Stimulated activated naive CD8-positive, alpha-beta T cell treated with anti-CD3 and anti-CD28 coated beads, Interleukin-15, Interleukin-2, amounts not matched to agents 100 ng/mL and 50 ng/mL, for 24 hours (primary cell): ENCODE results near the gene RHOJ.
"Not testable (repeated sequence)": the region's sequence is repeated elsewhere in the genome, so short reads cannot be mapped to it uniquely, and the experiment has no call there.

Source experiments
- H3K27ac Mint-ChIP-seq: one replicate; pipeline ENCODE4 v1.8.0; 2021; ENCODE audit warnings: mild to moderate bottlenecking, mixed read lengths
- H3K27me3 Mint-ChIP-seq: one replicate; pipeline ENCODE4 v1.8.0; 2021; ENCODE audit warnings: mixed read lengths
- H3K36me3 Mint-ChIP-seq: one replicate; pipeline ENCODE4 v1.8.0; 2021; ENCODE audit warnings: low read depth, mixed read lengths
- H3K4me1 Mint-ChIP-seq: one replicate; pipeline ENCODE4 v1.8.0; 2021; ENCODE audit warnings: low read depth, mixed read lengths
- H3K4me3 Mint-ChIP-seq: one replicate; pipeline ENCODE4 v1.8.0; 2021; ENCODE audit warnings: mild to moderate bottlenecking, mixed read lengths
- H3K9me3 Mint-ChIP-seq: one replicate; pipeline ENCODE4 v1.8.0; 2021; ENCODE audit warnings: mixed read lengths

RHOJ gene

DNA sequence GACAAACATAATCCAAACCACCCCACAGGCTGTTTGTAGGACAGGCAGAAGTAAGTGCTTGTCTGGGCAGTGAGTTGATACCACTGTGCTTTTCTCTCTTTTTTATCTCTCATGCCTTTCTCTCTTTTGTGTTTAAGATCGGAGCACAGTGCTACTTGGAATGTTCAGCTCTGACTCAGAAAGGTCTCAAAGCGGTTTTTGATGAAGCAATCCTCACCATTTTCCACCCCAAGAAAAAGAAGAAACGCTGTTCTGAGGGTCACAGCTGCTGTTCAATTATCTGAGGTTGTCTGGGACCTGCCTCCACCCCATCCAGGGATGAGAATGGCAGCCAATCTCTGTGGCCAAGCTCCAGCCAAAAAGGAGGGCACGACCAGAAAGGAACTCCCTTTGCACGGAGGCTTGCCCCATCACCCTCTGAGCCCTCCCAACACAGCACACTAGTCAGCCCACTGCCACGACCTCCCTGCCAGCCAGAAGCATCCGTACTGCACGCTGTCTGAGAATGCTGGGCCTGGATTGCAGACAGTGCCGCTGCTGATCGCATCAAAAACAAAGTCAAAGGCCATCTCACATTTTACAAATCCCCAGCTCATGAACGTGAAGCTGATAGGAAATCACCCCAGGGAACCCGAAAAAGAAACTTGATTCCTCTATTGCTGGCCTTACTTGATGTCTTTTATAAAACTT is 86.6 kb downstream of the RHOJ start:
- H3K27ac Mint-ChIP-seq: no peak overlapping the region

DNA sequence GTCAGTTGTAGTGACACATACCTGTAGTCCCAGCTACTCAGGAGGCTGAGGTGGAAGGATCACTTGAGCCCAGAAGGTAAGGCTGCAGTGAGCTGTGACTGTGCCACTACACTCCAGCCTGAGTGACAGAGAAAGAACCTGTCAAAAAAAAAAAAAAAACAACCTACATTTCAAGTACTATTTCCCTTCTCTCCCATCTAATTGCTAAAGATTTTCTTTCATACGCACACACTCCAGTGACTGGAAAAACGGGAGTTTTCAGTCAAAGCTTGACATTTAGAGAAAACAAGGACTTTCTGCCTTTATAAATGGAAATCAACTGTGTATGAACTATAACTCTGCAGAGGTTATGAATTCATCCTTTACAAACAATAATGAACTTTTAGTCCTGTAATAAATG is 88.6 kb downstream of the RHOJ start:
- Mint-ChIP-seq H3K4me3 (no peak overlapping the region), H3K9me3 (no peaks in the 10 kb centered on the region), H3K36me3 (no peaks in the 10 kb centered on the region), H3K27me3 (peaks cover 37% of the 10 kb centered on the region), H3K27ac (no peak overlapping the region), H3K4me1 (peaks cover 12% of the 10 kb centered on the region)

More for the DNA sequence above, 86.6 kb downstream of the RHOJ start:
- Mint-ChIP-seq H3K4me3 (no peak overlapping the region), H3K4me1 (peaks cover 8% of the 10 kb centered on the region), H3K36me3 (no peaks in the 10 kb centered on the region), H3K27me3 (peaks cover 33% of the 10 kb centered on the region), H3K9me3 (no peaks in the 10 kb centered on the region)

DNA sequence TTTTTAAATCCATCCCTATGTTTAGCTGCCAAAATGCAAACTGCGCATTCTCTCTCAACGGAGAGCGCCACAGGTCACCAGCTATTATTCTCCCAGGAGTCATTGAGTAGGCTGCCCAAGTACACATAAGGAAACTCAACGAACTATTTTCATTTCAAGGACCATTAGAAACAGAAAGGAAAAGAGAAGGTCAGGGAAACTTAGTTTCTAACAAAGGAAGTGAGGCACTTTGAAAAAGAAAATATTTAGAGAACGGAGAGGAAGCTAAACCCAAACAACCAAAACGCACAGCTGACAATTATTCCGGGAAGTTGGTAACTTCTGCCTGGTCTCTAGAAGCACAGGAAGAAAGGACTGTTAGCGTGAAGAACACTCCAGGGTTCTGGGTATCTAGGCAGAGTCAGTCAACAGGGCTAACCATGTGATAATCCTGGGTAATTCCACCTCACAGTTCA is 91.0 kb downstream of the RHOJ start:
- no peaks in the 10 kb centered on the region for H3K9me3 Mint-ChIP-seq
- H3K36me3 Mint-ChIP-seq: no peaks in the 10 kb centered on the region
- H3K27me3 Mint-ChIP-seq: peaks cover 33% of the 10 kb centered on the region
- no peak overlapping the region for H3K4me3 Mint-ChIP-seq
- H3K4me1 Mint-ChIP-seq: peaks cover 12% of the 10 kb centered on the region
- no peak overlapping the region for H3K27ac Mint-ChIP-seq

DNA sequence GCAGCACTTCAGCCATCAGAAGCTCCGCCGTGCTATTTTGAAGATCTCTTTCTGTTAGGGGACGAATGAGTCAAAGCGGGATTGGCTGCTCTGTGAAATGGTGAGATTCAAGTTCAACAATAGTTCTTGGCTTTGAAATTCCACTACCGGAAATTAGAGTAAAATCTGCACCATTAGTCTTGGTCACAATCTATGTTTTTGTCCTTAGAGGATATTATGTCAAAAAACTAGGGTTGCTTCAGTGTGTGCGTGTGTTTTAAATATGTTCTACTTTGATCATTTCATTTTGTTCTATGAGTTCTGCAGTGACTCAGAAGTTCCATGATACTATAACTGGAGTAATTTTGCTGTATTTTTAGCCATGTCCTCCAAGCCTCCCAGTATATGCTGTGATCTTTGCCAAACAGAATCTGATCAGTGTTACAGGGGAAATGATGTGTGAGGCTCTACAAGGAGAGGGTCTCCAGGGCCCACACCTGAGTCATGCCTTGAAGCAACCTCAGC is 91.9 kb downstream of the RHOJ start:
- H3K4me1 Mint-ChIP-seq: peaks cover 12% of the 10 kb centered on the region
- peaks cover 31% of the 10 kb centered on the region for H3K27me3 Mint-ChIP-seq
- no peak overlapping the region for H3K4me3 Mint-ChIP-seq
- no peaks in the 10 kb centered on the region for H3K36me3 Mint-ChIP-seq
- H3K27ac Mint-ChIP-seq: peak overlapping the region; percentile 32
- no peaks in the 10 kb centered on the region for H3K9me3 Mint-ChIP-seq

DNA sequence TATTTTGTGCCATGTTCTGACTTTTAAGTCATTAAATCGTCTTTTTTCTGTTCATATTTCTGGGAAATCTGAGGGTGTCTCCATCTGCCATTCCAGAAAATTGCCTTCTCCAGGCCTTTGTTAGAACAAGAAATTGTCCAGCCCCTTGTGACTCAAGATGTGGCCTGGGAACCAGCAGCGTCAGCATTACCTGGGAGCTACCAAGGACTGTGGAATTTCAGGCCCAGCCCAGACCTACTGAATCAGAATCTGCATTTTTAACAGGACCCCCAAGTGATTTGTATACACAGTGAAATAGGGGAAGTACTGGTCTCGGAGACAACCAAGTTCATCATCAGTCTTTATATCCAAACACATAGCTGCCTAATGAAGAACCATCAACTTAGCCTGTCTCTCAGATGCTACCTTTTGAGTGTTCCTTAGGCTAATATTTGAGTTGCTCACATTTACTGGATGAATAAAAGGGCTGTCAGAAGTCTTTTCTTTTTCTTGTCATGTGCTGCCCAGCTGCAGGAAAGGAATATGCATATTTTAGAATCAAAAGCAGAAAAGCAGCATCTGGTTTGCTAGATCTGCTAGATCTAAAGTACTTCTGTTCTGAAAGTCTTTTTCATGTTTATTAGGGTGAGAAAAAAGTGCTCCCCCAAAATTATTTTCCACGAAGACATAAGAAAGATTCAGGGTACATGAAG is 93.3 kb downstream of the RHOJ start:
- Mint-ChIP-seq H3K4me3 (no peak overlapping the region), H3K36me3 (no peaks in the 10 kb centered on the region), H3K9me3 (no peaks in the 10 kb centered on the region), H3K4me1 (peaks cover 12% of the 10 kb centered on the region), H3K27me3 (peaks cover 25% of the 10 kb centered on the region), H3K27ac (no peak overlapping the region)

DNA sequence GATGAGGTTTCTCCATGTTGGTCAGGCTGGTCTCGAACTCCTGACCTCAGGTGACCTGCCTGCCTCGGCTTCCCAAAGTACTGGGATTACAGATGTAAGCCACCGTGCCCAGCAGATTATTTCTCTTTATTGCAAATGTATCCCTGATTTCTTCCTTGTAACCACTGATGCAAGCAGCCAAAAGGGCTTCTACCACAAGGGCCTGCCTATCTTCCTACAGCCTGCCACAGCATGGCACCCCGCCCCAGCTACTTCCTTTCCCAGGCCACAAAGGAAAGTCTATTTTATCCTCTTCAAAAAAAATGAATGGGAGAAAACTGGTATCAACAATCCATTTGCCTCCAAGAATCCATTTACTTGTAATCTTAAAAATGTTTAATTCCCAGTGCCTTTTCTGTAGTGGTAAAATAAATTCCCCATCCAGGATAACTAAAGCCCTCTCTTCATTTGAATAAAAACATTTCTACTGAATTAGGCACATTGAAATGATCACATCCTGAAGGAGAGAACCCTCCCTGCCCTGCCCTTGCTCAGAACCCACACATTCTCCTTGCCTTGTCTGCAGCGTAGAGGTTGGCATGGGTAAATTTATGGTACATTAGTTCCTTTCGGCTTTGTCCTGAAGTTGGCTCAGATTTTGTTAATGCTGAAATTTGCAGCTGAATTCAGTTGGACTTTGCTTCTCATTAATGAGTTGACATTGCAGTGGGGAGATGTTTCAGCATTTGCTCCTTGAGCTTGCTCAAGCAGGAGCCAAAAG is 95.3 kb downstream of the RHOJ start:
- Mint-ChIP-seq H3K4me3 (no peak overlapping the region), H3K36me3 (no peaks in the 10 kb centered on the region), H3K27me3 (peaks cover 19% of the 10 kb centered on the region), H3K9me3 (no peaks in the 10 kb centered on the region), H3K4me1 (peaks cover 12% of the 10 kb centered on the region), H3K27ac (no peak overlapping the region)

DNA sequence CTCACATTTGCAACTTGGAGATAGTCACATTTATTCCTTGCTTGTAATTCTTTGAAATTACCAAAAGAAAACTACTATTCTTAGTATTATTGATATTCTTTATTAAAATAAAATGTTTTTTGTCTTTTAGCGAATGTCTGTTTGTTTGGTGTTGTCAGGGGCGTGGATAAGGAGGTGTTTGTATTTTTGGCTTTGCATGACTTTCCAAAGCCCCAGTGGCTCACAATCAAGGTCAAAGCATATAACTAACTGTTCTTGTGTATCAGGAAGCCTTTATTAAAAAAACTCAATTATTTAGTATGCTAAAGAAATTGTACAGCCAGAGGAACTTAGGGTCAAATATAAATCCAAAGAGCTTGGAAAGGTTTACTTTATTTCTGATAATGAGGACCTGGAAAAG is 96.6 kb downstream of the RHOJ start:
- Mint-ChIP-seq H3K36me3 (no peaks in the 10 kb centered on the region), H3K27ac (no peak overlapping the region), H3K27me3 (peaks cover 18% of the 10 kb centered on the region), H3K4me3 (no peak overlapping the region), H3K4me1 (peaks cover 4% of the 10 kb centered on the region), H3K9me3 (no peaks in the 10 kb centered on the region)

DNA sequence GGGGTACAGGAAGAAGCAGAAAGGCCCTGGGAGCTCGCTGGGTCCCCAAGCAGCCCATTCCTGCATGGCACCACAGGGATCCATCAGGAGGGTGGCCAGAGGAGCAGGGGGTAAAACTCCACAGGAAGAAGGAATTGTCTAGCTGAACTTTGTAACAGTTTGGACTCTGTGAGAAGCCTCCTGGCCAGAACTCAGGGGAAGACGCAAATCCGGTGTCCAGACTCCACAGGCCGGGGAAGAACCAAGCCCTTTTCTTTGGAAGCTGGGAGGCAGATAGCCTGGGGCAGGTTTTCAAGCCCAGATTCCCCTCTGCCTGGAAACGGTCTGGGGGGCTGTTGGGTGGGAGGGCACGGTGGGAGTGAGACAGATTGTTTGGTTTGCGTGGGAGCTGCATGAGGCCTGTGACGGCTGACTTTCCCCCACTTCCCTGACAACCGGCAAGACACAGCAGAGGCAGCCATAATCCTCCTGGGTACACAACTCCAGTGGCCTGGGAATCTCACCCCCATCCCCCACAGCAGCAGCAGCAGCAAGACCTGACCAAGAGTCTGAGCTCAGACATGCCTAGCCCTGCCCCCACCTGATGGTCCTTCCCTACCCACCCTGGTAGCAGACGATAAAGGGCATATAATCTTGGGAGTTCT is 97.8 kb downstream of the RHOJ start:
- H3K9me3 Mint-ChIP-seq: no peaks in the 10 kb centered on the region
- no peak overlapping the region for H3K27ac Mint-ChIP-seq
- H3K36me3 Mint-ChIP-seq: no peaks in the 10 kb centered on the region
- peaks cover 17% of the 10 kb centered on the region for H3K27me3 Mint-ChIP-seq
- no peaks in the 10 kb centered on the region for H3K4me1 Mint-ChIP-seq
- H3K4me3 Mint-ChIP-seq: no peak overlapping the region

DNA sequence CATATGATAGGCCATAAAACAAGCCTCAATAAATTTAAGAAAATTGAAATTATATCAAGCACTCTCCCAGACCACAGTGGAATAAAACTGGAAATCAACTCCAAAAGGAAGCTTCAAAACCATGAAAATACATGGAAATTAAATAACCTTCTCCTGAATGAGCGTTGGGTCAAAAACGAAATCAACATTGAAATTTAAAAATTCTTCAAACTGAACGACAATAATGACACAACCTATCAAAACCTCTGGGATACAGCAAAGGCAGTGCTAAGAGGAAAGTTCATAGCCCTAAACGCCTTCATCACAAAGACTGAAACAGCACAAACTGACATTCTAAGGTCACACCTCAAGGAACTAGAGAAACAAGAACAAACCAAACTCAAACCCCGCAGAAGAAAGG is 100.2 kb downstream of the RHOJ start:
- not testable (repeated sequence) for H3K4me1 Mint-ChIP-seq, H3K9me3 Mint-ChIP-seq, H3K4me3 Mint-ChIP-seq, H3K36me3 Mint-ChIP-seq, H3K27ac Mint-ChIP-seq
- H3K27me3 Mint-ChIP-seq: peaks cover 24% of the 10 kb centered on the region

DNA sequence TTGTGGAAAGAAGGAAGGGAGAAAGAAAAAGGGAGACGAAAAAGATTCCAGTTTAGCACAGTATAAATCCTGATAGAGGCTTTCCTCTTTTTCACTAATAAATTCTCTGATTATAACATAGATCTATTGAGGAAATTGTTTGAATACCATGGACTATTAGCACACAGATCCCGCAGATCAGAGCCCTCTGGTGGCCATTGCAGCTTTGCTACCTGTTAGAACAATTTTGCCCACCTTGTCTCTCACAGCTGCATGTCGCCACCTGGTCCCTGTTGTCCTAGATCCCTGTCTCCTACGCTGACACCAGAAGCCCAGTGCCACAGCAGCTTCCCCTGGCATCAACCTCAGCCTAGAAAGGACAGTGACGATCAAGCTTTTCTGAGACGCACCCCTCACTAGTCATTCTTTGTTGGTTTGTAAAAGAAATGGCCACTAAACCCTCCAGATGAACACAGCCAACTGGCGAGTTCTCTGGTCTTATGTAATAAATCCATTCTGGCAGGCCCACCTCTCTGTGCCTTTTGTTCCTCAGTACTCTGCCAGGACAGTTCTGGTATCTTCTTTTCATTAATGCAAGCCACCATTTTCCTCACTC is 104.6 kb downstream of the RHOJ start:
- no peaks in the 10 kb centered on the region for H3K4me1 Mint-ChIP-seq
- H3K27me3 Mint-ChIP-seq: peaks cover 23% of the 10 kb centered on the region
- H3K9me3 Mint-ChIP-seq: no peaks in the 10 kb centered on the region
- H3K36me3 Mint-ChIP-seq: no peaks in the 10 kb centered on the region
- H3K27ac Mint-ChIP-seq: no peak overlapping the region
- H3K4me3 Mint-ChIP-seq: no peak overlapping the region

DNA sequence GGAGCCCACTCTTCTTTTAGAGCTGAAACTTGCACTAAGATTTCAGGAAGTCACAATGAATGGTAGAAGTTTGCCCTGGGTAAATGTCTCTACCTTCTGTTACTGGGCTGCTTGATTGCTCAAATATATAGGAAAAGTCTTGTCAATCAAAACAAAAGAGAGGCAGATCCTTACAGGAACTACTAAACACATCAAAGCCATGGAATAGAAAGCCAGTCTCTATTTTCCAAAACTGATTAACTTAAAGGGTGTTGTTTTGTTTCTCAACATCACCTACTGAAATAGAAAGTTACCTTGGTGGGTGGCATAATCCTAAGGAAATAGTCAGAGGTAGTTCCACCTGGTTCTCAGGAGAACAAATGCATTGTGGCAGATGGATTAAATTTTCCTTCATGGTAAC is 114.6 kb downstream of the RHOJ start, which contains the start of gene GPHB5:
GPHB5 (minus strand) TSS at position 101 of the 400 bp plus-strand sequence. CDS start 1,086 bp downstream, outside the sequence.
- Mint-ChIP-seq H3K4me3 (no peak within 1 kb of the TSS), H3K9me3 (no peaks in the 10 kb centered on the region), H3K4me1 (no peaks in the 10 kb centered on the region), H3K27ac (no peak within 1 kb of the TSS), H3K36me3 (no peaks in the 10 kb centered on the region), H3K27me3 (peaks cover 29% of the 10 kb centered on the region)

DNA sequence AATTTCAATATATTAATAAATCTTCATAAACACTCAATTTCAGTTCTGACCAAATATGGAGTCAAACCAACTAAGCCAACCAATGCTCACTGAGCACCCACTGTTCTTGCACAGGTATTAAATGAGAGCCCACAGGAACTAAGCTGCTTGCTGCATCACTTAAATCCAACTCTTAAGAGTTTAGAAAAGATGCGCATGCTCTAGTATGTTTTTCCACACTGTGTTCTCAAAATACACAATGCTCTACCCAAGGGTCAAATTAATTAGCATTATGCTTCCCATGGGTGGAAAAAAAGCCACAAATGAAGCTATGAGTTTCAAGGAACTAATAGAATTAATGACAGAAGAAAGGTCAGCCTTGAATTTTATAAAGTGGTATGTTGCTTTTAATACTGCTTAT is 118.2 kb downstream of the RHOJ start:
- no peaks in the 10 kb centered on the region for H3K9me3 Mint-ChIP-seq
- H3K27ac Mint-ChIP-seq: no peak overlapping the region
- H3K36me3 Mint-ChIP-seq: no peaks in the 10 kb centered on the region
- no peaks in the 10 kb centered on the region for H3K4me1 Mint-ChIP-seq
- peaks cover 15% of the 10 kb centered on the region for H3K27me3 Mint-ChIP-seq
- no peak overlapping the region for H3K4me3 Mint-ChIP-seq

DNA sequence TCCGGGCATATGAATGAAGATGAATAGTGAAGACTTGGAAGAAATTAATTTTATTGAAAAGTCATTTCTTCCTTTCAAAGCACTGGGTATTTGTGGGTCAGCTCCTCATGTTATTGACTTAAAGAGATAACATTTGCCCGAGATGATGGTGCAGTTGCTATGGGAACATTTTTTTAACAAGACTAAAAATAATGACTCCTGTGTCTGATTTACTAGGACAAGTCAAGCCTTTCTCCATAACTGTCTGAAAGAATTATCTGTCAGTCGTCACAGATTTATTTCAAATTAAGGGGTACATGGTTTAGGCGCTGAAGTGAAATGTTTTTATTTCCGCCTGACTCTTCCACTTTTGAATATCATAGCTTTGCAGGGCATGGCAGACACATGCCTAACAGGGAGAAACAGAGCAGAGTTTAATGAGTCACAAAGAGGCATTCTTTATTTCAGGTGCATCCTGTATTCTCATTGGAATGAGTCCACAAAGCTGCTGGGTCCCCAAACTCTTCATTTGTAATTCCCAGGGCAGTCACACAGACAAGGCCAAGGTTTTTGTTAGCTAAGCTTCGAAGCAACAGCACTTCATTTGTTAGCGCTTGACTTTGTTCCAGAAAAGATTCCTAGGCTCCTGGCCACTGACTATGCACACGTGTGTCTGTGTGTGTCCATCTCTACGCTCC is 118.8 kb downstream of the RHOJ start:
- Mint-ChIP-seq H3K9me3 (no peaks in the 10 kb centered on the region), H3K4me3 (no peak overlapping the region), H3K27ac (no peak overlapping the region), H3K4me1 (no peaks in the 10 kb centered on the region), H3K36me3 (no peaks in the 10 kb centered on the region), H3K27me3 (peaks cover 13% of the 10 kb centered on the region)

DNA sequence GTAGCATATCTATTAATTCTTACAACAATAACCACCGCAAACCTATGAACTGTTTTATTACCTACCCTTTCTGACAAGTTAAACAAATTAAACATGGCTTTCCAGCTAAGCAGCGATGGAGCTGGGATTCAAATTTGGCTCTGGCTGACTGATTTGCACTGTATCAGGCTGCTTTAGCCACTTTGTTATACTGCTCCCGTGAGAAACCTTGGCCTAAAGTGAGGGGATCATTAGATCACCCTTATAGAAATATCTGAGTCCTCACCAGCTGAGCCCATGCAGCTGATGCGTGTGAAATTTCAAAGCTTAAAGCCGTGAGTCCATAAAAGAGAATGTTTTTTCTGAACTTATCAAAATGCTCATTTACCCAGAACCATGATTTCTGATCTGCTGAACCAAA is 122.6 kb downstream of the RHOJ start:
- no peaks in the 10 kb centered on the region for H3K36me3 Mint-ChIP-seq
- no peak overlapping the region for H3K27ac Mint-ChIP-seq
- no peaks in the 10 kb centered on the region for H3K9me3 Mint-ChIP-seq
- no peaks in the 10 kb centered on the region for H3K4me1 Mint-ChIP-seq
- H3K4me3 Mint-ChIP-seq: no peak overlapping the region
- H3K27me3 Mint-ChIP-seq: peaks cover 16% of the 10 kb centered on the region
